CD14-positive monocyte (primary cell): ENCODE measurements around the gene C6orf163. TPM values are rescaled to one million over a fixed set of nuclear protein-coding genes. Genes with fewer than 3 reads are reported as not detected.
A peak's percentile ranks its signal among the peaks of the same experiment; 100 is the strongest.

ENCODE experiments used
- DNase-seq, 3 donors: peaks; one replicate each; pipeline ENCODE4 v3.0.0-alpha.2; 2011 to 2022
- H2AFZ ChIP-seq: 2 replicates; pipeline ENCODE4 v1.6.0; 2012; ENCODE audit warnings: mild to moderate bottlenecking, low read depth, low read length, inconsistent platforms; ENCODE audit not compliant: insufficient read depth, poor library complexity, severe bottlenecking
- H3K27ac ChIP-seq, 2 donors: 1 replicate in 1 of 2; 2 replicates in 1 of 2; pipeline ENCODE4 v1.5.1; 2012 to 2013; ENCODE audit warnings: low read length in 2 of 2, control low read depth in 1 of 2, inconsistent platforms in 1 of 2, low read depth in 1 of 2, mild to moderate bottlenecking in 1 of 2
- H3K27me3 ChIP-seq, 2 donors: one replicate each; pipeline versions ENCODE4 v1.6.0 to v1.6.1; 2011 to 2013; ENCODE audit warnings: low read length in 2 of 2; ENCODE audit not compliant: control insufficient read depth in 2 of 2, insufficient read depth in 2 of 2
- H3K36me3 ChIP-seq, 2 donors: replicated peaks in 1 of 2; 1 replicate in 1 of 2; 2 replicates in 1 of 2; pipeline versions ENCODE4 v1.5.1 to v1.6.1; 2012 to 2013; ENCODE audit warnings: low read length in 2 of 2, control low read depth in 1 of 2, inconsistent platforms in 1 of 2, mild to moderate bottlenecking in 1 of 2; ENCODE audit not compliant: insufficient read depth in 2 of 2, control insufficient read depth in 1 of 2
- H3K4me1 ChIP-seq, 2 donors: 1 replicate in 1 of 2; 2 replicates in 1 of 2; pipeline versions ENCODE4 v1.5.1 to v1.6.1; 2012 to 2013; ENCODE audit warnings: low read length in 2 of 2, control low read depth in 1 of 2, inconsistent platforms in 1 of 2, mild to moderate bottlenecking in 1 of 2, moderate library complexity in 1 of 2; ENCODE audit not compliant: insufficient read depth in 2 of 2, control insufficient read depth in 1 of 2
- H3K4me2 ChIP-seq: replicated peaks from 2 replicates; pipeline ENCODE3; 2012; ENCODE audit warnings: low read length, moderate library complexity, mild to moderate bottlenecking; ENCODE audit not compliant: poor library complexity, severe bottlenecking; ENCODE audit errors: extremely low read depth
- H3K4me3 ChIP-seq, 3 experiments: fragments of 200-600 bp in 1 of 3; sonication (generic) in 1 of 3; replicated peaks in 1 of 3; 1 replicate in 2 of 3; 2 replicates in 1 of 3; pipeline ENCODE4 v1.5.1; 2011 to 2013; ENCODE audit warnings: low read length in 3 of 3, mild to moderate bottlenecking in 3 of 3, control low read depth in 2 of 3, low read depth in 2 of 3, inconsistent platforms in 1 of 3, moderate library complexity in 1 of 3
- H3K79me2 ChIP-seq: 2 replicates; pipeline ENCODE4 v1.6.0; 2012; ENCODE audit warnings: mild to moderate bottlenecking, control low read depth, inconsistent platforms, low read length, moderate library complexity; ENCODE audit not compliant: insufficient read depth
- H3K9ac ChIP-seq: 2 replicates; pipeline ENCODE4 v1.6.0; 2017; ENCODE audit warnings: low read length, mild to moderate bottlenecking; ENCODE audit not compliant: insufficient read depth, poor library complexity, severe bottlenecking
- H3K9me3 ChIP-seq, 2 donors: replicated peaks in 1 of 2; 1 replicate in 1 of 2; 2 replicates in 1 of 2; pipeline versions ENCODE4 v1.5.1 to v1.6.1; 2012 to 2013; ENCODE audit warnings: low read length in 2 of 2, control low read depth in 1 of 2; ENCODE audit not compliant: control insufficient read depth in 1 of 2, insufficient read depth in 1 of 2
- H4K20me1 ChIP-seq: 2 replicates; pipeline ENCODE4 v1.6.0; 2012; ENCODE audit warnings: mild to moderate bottlenecking, low read length, control low read depth, moderate library complexity; ENCODE audit not compliant: insufficient read depth
- H3K27ac Mint-ChIP-seq, 7 donors: one replicate each; pipeline ENCODE4 v1.8.0; 2020; ENCODE audit warnings: mild to moderate bottlenecking in 7 of 7, mixed read lengths in 7 of 7, moderate library complexity in 6 of 7, inconsistent platforms in 2 of 7
- H3K27me3 Mint-ChIP-seq, 3 donors: one replicate each; pipeline ENCODE4 v1.8.0; 2021 to 2022; ENCODE audit warnings: low read depth in 3 of 3, mild to moderate bottlenecking in 3 of 3, mixed read lengths in 3 of 3, moderate library complexity in 3 of 3, inconsistent platforms in 1 of 3
- H3K36me3 Mint-ChIP-seq, 2 donors: one replicate each; pipeline ENCODE4 v1.8.0; 2020; ENCODE audit warnings: mixed read lengths in 2 of 2, inconsistent platforms in 1 of 2, mild to moderate bottlenecking in 1 of 2
- H3K4me1 Mint-ChIP-seq: one replicate; pipeline ENCODE4 v1.8.0; 2020; ENCODE audit warnings: mild to moderate bottlenecking, mixed read lengths
- H3K4me3 Mint-ChIP-seq, 2 donors: one replicate each; pipeline ENCODE4 v1.8.0; 2020; ENCODE audit warnings: mild to moderate bottlenecking in 2 of 2, mixed read lengths in 2 of 2, moderate library complexity in 1 of 2
- H3K9me3 Mint-ChIP-seq, 7 donors: one replicate each; pipeline ENCODE4 v1.8.0; 2020 to 2022; ENCODE audit warnings: mixed read lengths in 7 of 7, mild to moderate bottlenecking in 6 of 7, moderate library complexity in 6 of 7, inconsistent platforms in 2 of 7
- CTCF ChIP-seq: fragments of 200-600 bp; IDR thresholded peaks from one replicate; pipeline ENCODE4 v1.8.0; 2022; ENCODE audit warnings: antibody characterized with exemption, mild to moderate bottlenecking
- WGBS: methylation state at CpG from one replicate; pipeline ENCODE4 v1.1.5; 2013; ENCODE audit warnings: missing lambda C conversion rate; ENCODE audit not compliant: insufficient coverage; 5-methylcytosine and 5-hydroxymethylcytosine counted together
- intact Hi-C, 2 donors: fragments of 100-400 bp; cut with micrococcal nuclease; formaldehyde crosslinking; loops; one replicate each; pipeline versions ENCODE4 v1.15.0 to v1.15.1; 2023
- polyA plus RNA-seq, 3 donors: library from polyadenylated mRNA; depleted of rRNA in 1 of 3; unstranded in 2 of 3; stranded (reverse) in 1 of 3; fragments of 300-500 nt in 2 of 3; fragments of >200 nt in 1 of 3; fragmentation: Illumina TruSeq in 2 of 3; gene quantifications; 1 replicate in 2 of 3; 2 replicates in 1 of 3; pipeline ENCODE4 v1.2.3, GENCODE V29; 2012 to 2021

Gene C6orf163
- polyA plus RNA-seq, 3 donors: 0.26 to 0.27 TPM; not detected in 1

GRCh38 chr6:87393026-87393622, 48.5 kb downstream of the C6orf163 start:
- H2AFZ ChIP-seq: no peak overlapping the region
- no peak overlapping the region for H3K27ac Mint-ChIP-seq
- peaks cover 0 to 2% (median 1%) of the 10 kb centered on the region in 3 donors for H3K27me3 Mint-ChIP-seq
- peaks cover 10% of the 10 kb centered on the region for H3K4me1 Mint-ChIP-seq
- H3K79me2 ChIP-seq: no peaks in the 10 kb centered on the region
- H3K4me3 Mint-ChIP-seq: no peak overlapping the region
- no peak overlapping the region for H3K4me3 ChIP-seq
- H3K36me3 Mint-ChIP-seq: no peaks in the 10 kb centered on the region
- peak; percentile 88 for TF ChIP-seq CTCF
- H3K36me3 ChIP-seq: no peaks in the 10 kb centered on the region
- intact Hi-C loops: no loop called here
- peaks cover 8 to 10% of the 10 kb centered on the region in 2 donors for H3K4me1 ChIP-seq
- no peaks in the 10 kb centered on the region for H3K9me3 Mint-ChIP-seq
- H3K27me3 ChIP-seq: no peaks in the 10 kb centered on the region
- no peak overlapping the region for H3K9ac ChIP-seq
- no peak overlapping the region for H3K27ac ChIP-seq
- no peaks in the 10 kb centered on the region for H4K20me1 ChIP-seq
- no peak overlapping the region for H3K4me2 ChIP-seq
- WGBS: no CpG with 5 or more reads among the region's 2 CpGs
- peak; percentile 61 to 75 (median 65) for DNase-seq
- no peaks in the 10 kb centered on the region for H3K9me3 ChIP-seq

GRCh38 chr6:87395431-87395830, 50.8 kb downstream of the C6orf163 start:
- H3K27ac ChIP-seq: no peak overlapping the region
- no peaks in the 10 kb centered on the region for H3K36me3 Mint-ChIP-seq
- peaks cover 10% of the 10 kb centered on the region for H3K4me1 Mint-ChIP-seq
- WGBS: no CpG with 5 or more reads among the region's 2 CpGs
- no peaks in the 10 kb centered on the region for H3K9me3 Mint-ChIP-seq
- no peak overlapping the region for H3K27ac Mint-ChIP-seq
- intact Hi-C loops: no loop called here
- no peak overlapping the region for H3K4me2 ChIP-seq
- no peak overlapping the region for H3K4me3 ChIP-seq
- no peaks in the 10 kb centered on the region for H3K36me3 ChIP-seq
- no peaks in the 10 kb centered on the region for H4K20me1 ChIP-seq
- no peaks in the 10 kb centered on the region for H3K79me2 ChIP-seq
- TF ChIP-seq CTCF: no peak
- no peak overlapping the region for H3K9ac ChIP-seq
- peaks cover 8 to 10% of the 10 kb centered on the region in 2 donors for H3K4me1 ChIP-seq
- no peaks in the 10 kb centered on the region for H3K27me3 ChIP-seq
- DNase-seq: no peak
- H3K4me3 Mint-ChIP-seq: no peak overlapping the region
- H3K27me3 Mint-ChIP-seq: peaks cover 0 to 2% (median 1%) of the 10 kb centered on the region in 3 donors
- no peaks in the 10 kb centered on the region for H3K9me3 ChIP-seq
- no peak overlapping the region for H2AFZ ChIP-seq
